Measurements from ENCODE around the gene SOWAHC. TPM values are rescaled to one million over a fixed set of nuclear protein-coding genes. Genes with fewer than 3 reads are reported as not detected.
"Not testable (repeated sequence)": the region's sequence is repeated elsewhere in the genome, so short reads cannot be mapped to it uniquely, and the experiment has no call there.

SOWAHC gene
- total RNA-seq (2014; rRNA removed; shearing (Covaris generic)): 13.1 and 14.9 TPM in 2 replicates
- polyA plus RNA-seq (2015; cell fraction: cytosol; rRNA removed): 10.1 and 12.1 TPM in 2 replicates
- 5.7 and 6.3 TPM in 2 replicates for polyA plus RNA-seq (2015; cell fraction: nucleus; rRNA removed)

GRCh38 chr2:109613922-109614714, at the start of gene SOWAHC, which contains the start of gene SEPTIN10:
SOWAHC (plus strand) TSS chr2:109614364; CDS start chr2:109614490, 126 bp downstream.
SEPTIN10 (minus strand) TSS chr2:109613966; CDS start chr2:109613827, 139 bp downstream.
- peak; percentile 98 for DNase-seq (ENCODE audit: low read depth)

- no peak for DNase-seq (ENCODE audit: low read depth)
These were observed 38.8 kb upstream of the SOWAHC start for GRCh38 chr2:109575373-109575772.

- not testable (repeated sequence) for DNase-seq (ENCODE audit: low read depth)
These were observed 36.5 kb upstream of the SOWAHC start for GRCh38 chr2:109577630-109578029.

GRCh38 chr2:109582928-109583895, 31.0 kb upstream of the SOWAHC start:
- DNase-seq (ENCODE audit: low read depth): no peak

GRCh38 chr2:109586687-109587086, 27.5 kb upstream of the SOWAHC start:
- DNase-seq (ENCODE audit: low read depth): no peak

GRCh38 chr2:109591206-109591605, 23.0 kb upstream of the SOWAHC start:
- no peak for DNase-seq (ENCODE audit: low read depth)

- DNase-seq (ENCODE audit: low read depth): no peak
These were observed 21.3 kb upstream of the SOWAHC start for GRCh38 chr2:109592905-109593304.

GRCh38 chr2:109594246-109594885, 19.8 kb upstream of the SOWAHC start:
- no peak for DNase-seq (ENCODE audit: low read depth)

GRCh38 chr2:109595644-109596043, 18.5 kb upstream of the SOWAHC start:
- no peak for DNase-seq (ENCODE audit: low read depth)

GRCh38 chr2:109597283-109597682, 16.9 kb upstream of the SOWAHC start:
- no peak for DNase-seq (ENCODE audit: low read depth)

GRCh38 chr2:109601783-109602182, 12.4 kb upstream of the SOWAHC start:
- no peak for DNase-seq (ENCODE audit: low read depth)

GRCh38 chr2:109602617-109603188, 11.5 kb upstream of the SOWAHC start:
- DNase-seq (ENCODE audit: low read depth): no peak

GRCh38 chr2:109604597-109604996, 9.6 kb upstream of the SOWAHC start:
- DNase-seq (ENCODE audit: low read depth): peak; percentile 86

- DNase-seq (ENCODE audit: low read depth): peak; percentile 43
These were observed 6.4 kb upstream of the SOWAHC start for GRCh38 chr2:109607766-109608165.

GRCh38 chr2:109609352-109610024, 4.7 kb upstream of the SOWAHC start:
- peak; percentile 80 for DNase-seq (ENCODE audit: low read depth)

GRCh38 chr2:109611467-109612095, 2.6 kb upstream of the SOWAHC start:
- DNase-seq (ENCODE audit: low read depth): peak; percentile 49

GRCh38 chr2:109613081-109613921, 863 bp upstream of the SOWAHC start:
- peak; percentile 38 for DNase-seq (ENCODE audit: low read depth)

GRCh38 chr2:109614715-109615636, 812 bp downstream of the SOWAHC start:
- peak; percentile 30 for DNase-seq (ENCODE audit: low read depth)
